HG02610 (cell line): Measurements from ENCODE around the gene CFTR.
A peak's percentile ranks its signal among the peaks of the same experiment; 100 is the strongest.

ENCODE experiments used
- ATAC-seq: cut with Tn5 transposase; IDR thresholded peaks from one replicate; pipeline ENCODE4 v1.9.1; 2021; ENCODE audit warnings: mild to moderate bottlenecking, moderate library complexity; ENCODE audit not compliant: unreplicated experiment

CFTR gene

DNA sequence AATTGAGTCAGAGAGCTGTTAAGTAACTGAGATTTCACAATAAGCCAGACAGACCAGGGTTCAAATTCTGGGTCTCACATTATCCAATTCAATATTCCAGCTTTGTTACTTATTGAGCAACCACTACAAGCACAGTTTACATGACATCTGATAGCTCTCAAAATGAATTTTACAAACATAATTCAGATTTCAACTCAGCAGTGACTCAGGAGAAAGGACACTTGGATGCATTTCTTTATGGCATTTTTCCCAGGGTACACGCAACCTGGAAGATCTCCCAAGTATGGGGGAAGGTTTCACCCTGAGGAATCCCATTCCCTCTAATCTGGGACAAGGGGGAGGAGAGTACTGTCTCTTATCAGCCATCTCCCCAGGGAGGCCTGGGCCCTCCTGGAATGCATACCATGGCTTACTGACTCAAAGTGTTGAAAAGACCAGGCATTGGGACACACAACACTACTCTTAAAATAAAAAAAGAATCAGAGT, 102.4 kb downstream of the CFTR start:
- ATAC-seq, result no peak

DNA sequence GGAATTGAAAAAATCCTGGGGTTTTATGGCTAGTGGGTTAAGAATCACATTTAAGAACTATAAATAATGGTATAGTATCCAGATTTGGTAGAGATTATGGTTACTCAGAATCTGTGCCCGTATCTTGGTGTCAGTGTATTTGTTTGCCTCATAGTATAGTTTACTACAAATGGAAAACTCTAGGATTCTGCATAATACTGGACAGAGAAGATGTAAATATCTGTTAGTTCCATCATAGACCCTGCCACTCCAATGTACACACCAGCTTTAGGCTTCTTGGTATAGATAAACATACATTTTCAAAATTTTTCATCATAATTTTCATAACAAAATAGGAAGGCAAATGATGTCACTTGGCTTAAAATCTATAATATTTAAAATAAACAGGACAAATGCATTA, 108.1 kb downstream of the CFTR start:
- ATAC-seq, result no peak

DNA sequence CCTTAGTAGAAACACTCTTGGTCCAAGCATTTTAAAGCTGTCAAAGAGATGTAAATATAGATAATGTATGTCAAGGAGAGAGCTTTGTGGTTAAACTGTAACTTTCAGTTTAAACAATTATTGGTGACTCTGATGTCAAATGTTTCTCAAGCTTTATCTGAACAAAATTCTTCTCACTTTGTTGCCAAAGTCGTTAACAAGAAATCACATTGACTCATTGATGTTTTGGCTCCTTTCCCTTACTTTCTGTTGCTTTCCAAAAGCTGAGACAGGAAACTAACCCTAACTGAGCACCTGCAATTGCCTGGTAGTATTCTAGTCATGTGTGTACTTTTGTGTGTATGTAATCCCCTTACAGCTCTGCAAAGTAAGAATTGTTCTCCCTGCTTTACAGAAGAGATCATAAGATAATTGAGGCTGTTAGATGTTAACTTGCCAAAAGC, 108.5 kb downstream of the CFTR start:
- ATAC-seq, result peak; percentile 66

DNA sequence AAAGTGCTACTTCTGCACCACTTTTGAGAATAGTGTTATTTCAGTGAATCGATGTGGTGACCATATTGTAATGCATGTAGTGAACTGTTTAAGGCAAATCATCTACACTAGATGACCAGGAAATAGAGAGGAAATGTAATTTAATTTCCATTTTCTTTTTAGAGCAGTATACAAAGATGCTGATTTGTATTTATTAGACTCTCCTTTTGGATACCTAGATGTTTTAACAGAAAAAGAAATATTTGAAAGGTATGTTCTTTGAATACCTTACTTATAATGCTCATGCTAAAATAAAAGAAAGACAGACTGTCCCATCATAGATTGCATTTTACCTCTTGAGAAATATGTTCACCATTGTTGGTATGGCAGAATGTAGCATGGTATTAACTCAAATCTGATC, 110.4 kb downstream of the CFTR start:
- no peak for ATAC-seq

DNA sequence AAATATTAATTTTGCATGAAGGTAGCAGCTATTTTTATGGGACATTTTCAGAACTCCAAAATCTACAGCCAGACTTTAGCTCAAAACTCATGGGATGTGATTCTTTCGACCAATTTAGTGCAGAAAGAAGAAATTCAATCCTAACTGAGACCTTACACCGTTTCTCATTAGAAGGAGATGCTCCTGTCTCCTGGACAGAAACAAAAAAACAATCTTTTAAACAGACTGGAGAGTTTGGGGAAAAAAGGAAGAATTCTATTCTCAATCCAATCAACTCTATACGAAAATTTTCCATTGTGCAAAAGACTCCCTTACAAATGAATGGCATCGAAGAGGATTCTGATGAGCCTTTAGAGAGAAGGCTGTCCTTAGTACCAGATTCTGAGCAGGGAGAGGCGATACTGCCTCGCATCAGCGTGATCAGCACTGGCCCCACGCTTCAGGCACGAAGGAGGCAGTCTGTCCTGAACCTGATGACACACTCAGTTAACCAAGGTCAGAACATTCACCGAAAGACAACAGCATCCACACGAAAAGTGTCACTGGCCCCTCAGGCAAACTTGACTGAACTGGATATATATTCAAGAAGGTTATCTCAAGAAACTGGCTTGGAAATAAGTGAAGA, 112.3 kb downstream of the CFTR start:
- ATAC-seq, result no peak

DNA sequence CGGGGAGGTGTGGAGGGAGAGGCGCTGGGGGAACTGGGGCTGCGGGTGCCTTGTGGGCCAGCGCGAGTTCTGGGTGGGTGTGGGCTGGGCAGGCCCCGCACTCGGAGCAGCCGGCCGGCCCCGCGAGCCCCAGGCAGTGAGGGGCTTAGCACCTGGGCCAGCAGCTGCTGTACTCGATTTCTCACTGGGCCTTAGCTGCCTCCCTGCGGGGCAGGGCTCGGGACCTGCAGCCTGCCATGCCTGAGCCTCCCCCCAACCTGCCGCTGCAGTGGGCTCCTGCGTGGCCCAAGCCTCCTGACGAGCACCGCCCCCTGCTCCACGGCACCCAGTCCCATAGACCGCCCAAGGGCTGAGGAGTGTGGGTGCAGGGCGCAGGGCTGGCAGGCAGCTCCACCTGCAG, 116.3 kb downstream of the CFTR start:
- ATAC-seq, result no peak

DNA sequence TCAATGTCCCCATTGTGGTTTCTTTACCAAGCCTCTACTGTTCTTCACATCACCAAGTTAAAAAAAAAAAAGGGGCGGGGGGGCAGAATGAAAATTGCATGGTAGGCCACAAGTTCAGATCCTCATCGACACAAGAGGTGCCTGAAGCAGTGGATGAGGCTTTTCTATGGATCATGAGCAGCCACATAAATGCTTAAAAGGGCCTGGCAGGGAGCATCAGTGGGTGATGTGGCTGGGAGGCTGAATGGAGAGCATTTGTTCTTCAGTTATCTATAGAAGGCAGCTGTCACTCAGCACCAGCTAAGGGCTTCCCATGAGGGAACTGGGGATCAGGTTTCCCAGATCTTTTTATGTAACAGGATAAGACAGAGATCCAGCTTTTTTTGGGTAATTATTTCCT, 117.9 kb downstream of the CFTR start:
- ATAC-seq, result no peak

DNA sequence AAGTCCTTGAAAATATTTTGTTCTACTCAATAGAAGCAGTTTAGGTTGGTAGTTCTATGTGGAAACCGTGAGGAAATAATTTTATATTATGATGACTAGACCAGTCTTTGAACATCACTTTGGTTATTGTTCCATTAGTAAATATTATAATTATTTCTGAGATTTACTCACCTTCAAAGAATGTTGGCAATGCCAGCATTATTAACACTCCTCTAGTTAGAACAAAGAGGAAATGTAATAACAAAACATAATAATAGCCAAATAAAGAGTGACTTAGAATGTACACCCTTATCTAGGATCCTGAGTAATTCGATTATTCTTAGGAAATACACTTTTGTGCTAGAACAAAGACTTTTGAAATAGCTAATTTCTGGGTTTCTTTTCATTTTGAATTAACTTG, 121.1 kb downstream of the CFTR start:
- no peak for ATAC-seq

DNA sequence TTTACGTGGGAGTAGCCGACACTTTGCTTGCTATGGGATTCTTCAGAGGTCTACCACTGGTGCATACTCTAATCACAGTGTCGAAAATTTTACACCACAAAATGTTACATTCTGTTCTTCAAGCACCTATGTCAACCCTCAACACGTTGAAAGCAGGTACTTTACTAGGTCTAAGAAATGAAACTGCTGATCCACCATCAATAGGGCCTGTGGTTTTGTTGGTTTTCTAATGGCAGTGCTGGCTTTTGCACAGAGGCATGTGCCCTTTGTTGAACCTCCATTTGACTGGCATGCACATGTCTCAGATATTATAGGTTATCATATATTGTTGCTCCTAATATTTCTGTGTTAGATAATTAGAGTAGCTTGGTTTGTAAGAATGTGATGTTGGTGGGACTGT, 123.8 kb downstream of the CFTR start:
- ATAC-seq, result no peak

DNA sequence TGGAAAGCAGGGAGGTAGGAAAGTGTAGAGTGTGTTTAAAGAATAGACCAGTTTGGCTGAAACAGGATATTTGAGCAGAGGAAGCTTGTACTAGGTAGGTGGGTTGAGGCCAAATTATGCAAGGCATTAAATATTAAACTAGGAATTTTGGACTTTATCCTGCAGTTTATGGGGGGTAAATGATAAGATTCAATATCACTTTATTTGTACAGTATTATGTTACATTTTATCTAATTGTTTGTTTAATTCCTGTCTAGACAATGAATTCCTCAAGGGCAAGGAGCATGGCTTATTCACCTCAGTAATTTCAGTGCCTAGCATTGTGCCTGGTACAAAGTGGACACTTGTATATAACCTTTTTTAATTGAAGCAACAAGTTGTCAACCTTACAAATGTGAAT, 125.9 kb downstream of the CFTR start:
- no peak for ATAC-seq

DNA sequence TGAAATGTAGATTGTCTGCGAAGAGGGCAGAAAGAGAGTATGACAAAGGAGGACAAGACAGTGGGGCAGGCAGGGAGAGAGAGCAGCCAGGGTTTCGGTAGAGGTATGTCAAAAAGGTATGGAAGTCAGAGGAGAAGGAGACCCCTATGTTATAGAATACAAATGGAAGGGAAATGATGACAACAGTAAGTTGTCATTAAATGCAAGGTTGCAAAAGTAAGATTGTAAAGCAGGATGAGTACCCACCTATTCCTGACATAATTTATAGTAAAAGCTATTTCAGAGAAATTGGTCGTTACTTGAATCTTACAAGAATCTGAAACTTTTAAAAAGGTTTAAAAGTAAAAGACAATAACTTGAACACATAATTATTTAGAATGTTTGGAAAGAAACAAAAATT, 126.3 kb downstream of the CFTR start:
- ATAC-seq, result no peak

DNA sequence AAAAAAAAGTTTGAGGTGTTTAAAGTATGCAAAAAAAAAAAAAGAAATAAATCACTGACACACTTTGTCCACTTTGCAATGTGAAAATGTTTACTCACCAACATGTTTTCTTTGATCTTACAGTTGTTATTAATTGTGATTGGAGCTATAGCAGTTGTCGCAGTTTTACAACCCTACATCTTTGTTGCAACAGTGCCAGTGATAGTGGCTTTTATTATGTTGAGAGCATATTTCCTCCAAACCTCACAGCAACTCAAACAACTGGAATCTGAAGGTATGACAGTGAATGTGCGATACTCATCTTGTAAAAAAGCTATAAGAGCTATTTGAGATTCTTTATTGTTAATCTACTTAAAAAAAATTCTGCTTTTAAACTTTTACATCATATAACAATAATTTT, 130.6 kb downstream of the CFTR start:
- no peak for ATAC-seq

DNA sequence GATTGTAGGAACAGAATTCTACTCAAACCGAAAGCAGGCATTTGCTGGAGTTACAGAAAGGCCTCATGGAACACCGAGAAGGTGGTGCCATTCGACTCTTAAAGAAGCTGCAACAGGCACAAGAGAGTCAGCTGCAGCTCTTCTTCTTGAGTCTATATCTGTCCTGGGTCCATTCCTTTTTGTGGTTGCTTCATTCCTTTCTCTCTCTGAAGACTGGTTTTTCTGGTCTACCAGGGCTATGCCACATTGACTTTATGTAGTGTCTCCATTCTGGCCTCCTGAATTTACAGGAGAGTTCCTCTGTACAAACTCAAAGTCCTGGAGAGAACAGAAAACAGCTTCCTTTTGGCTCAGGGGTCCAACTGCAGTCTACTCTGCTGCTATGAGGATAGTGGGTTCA, 132.8 kb downstream of the CFTR start:
- ATAC-seq, result no peak

DNA sequence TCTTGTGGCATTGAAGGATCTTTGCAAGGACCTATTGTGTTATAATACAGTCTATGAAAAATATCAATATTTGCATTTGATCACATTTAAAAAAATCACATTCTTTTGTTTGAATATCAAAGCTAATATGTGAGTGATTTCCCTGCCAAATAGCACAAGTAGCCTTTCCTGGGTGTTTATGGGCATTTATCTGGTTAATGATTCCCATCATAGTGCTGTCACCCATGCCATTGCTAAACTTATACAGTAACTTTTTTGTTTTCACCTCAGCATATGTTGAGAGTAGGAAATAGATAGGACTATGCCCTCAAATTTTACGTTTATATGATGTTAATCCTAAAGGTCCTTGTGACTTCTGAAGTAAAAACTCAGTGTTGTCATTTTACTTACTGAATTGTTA, 136.9 kb downstream of the CFTR start:
- no peak for ATAC-seq

DNA sequence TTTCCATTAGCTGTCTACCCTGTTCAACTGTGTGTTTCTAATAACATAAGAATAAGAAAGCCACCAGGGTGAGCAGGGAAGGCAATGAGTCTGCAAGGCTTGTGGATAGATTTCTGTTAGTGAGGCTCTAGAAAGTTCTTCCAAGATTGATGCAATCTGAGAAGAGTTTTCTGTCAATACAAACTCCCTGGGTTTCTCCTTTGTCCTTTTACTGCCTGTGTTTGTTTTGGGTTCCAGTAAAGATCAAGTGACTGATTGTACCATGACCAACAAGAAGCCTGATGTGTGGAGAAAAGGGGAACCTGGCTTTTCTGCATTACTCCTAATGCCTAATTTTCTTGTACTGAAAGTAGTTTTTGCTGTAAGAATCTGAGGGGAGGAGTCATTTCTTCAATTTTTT, 139.9 kb downstream of the CFTR start:
- no peak for ATAC-seq

DNA sequence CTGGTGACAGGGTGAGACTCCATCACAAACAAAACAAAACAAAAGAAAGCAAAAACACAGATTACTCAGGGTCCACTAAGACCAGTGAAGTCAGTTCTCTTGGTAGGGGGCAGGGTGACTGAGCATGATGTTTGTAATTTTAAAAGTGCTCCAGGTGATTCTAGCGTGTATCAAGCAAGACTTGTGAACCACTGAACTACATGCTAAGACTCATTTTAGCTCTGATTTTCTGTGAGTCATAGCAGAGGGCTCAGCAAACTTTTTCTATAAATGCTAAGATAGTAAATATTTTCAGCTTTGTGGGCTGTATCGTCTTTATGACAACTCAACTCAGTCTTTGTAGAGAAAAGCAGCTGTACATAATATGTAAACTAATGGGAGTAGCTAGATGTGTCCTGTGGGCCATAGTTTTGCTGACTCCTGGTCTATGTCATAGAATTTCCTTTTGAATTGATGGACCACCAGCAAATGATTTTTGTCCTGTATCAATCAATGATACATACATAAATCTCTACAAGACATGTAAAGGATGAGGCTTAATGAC, 141.3 kb downstream of the CFTR start:
- ATAC-seq, result no peak

DNA sequence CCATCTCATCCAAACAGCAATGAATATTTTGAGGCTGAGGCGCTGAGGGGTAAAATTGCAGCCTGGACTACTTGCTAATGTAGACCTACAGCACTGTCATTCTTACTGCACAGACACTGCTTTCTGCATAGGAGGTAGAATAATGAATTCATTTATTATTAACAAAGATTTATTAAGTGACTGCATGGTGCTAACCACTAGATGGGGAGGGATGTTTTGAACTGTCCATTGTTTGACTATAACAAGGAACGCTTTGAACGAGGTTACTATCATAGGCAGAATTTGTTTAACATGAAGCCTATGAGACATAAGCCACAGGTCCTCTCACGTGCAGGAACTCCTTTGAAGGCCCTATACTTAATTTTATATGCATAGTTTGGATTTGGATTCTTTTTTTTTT, 143.8 kb downstream of the CFTR start:
- no peak for ATAC-seq

DNA sequence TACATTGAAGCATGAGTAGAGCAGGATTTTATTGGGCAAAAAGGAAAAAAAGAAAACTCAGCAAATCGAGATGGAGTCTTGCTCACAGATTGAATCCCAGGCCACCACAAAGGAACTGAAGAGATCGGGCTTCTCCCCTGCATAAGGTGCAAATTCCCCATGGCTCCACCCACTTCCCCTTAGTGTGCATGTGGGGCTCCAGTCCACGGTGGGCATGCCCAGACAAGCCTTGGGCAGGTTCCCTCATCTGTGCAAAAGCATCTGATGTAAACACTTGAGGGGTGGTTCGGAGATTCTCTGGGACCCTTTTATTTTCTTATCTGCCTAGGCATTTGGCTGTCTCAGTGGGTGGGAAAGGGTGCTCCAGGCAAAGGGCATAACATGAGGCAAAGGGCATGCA, 150.7 kb downstream of the CFTR start:
- no peak for ATAC-seq

DNA sequence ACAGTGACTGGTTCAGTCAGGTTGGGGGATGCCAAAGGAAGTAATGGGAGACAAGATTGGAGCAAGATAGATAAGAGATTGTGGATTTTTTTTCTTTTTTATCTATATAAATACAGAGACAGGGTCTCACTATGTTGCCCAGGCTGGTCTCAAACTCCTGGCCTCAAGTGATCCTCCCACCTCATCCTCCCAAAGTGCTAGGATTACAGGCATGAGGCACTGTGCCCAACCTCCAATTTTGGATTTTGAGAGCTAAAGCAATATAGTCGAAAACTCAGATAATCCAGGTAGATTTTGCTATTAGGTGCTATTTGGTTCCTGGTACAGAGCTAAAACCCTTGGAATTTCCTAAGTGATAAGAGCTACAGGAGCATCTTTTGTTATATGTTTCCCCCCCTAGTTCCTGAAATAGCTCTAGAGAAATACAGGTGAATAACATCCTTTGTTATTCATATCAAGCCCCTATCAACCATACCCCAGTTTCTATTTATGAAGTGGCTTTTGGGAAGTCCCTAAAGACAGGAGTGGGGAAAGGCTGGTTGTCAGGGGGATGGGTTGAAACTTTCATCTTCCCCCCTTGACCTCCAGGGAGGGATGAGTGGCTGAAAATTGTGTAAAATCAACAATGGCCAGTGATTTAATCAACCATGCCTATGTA, 151.2 kb downstream of the CFTR start:
- peak; percentile 43 for ATAC-seq

DNA sequence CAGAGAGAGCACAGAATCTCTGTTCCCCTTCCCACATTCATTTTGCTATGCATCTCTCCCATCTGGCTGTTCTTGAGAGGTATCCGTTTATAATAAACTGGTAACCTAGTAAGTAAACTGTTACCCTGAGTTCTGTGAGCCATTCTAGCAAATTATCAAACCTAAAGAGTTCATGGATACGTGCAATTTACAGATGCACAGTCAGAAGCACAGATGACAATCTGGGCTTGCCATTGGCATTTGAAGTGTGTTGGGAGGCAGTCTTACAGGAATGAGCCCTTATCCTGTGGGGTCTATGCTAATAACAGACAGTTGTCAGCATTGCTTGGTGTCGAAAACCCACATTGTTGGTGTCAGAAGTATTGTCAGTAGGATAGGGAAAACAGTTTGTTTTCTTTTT, 151.8 kb downstream of the CFTR start:
- no peak for ATAC-seq

DNA sequence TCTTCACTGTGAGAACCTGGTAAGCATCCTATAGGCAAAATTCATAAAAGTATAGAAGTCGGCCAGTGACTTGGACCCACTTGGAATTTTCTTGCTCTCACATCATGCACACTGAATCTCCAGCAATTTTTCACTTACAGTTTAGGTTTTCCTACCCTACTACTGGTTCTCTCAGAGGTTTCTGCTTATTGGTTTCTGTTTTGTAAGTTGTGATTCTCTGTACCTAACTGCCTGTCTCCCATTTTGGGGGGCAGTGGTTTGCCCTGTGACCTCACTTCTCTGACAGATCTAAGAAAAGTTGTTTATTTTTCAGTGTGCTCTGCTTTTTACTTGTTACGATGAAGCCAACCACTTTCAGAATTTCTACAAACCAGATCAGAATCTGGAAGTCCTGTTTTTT, 158.1 kb downstream of the CFTR start:
- ATAC-seq, result no peak

DNA sequence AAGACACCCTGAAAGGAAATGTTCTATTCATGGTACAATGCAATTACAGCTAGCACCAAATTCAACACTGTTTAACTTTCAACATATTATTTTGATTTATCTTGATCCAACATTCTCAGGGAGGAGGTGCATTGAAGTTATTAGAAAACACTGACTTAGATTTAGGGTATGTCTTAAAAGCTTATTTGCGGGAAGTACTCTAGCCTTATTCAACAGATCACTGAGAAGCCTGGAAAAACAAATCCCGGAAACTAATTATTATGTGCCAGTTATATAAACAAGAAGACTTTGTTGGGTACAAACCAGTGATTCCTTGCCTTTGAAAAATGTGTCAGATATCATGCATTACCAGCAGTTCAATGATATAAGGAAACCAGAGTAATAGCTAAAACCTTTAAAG, 160.1 kb downstream of the CFTR start:
- no peak for ATAC-seq

DNA sequence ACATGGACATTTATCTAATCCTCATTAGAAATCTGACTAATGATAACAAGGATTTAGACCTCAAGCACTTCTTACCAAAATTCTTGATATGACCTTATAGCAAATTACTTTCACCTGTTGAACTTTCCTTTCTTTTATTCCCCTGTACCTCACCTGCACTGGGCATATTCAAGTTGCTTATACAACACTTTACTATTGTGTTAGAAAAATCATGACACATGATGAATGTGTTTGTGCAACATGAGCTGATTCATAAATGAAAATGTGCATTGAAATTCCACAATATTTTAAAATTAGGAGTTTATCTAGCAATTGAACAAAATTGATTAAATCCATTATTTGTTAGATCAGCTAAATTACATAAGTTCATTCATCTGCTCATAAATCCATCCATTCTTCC, 160.6 kb downstream of the CFTR start:
- ATAC-seq, result no peak
